Activated T-cell treated with anti-CD3 and anti-CD28 coated beads for 24 hours (primary cell): Measurements from ENCODE around the gene HTT.

Source experiments
- DNase-seq: peaks from one replicate; pipeline ENCODE4 v3.0.0-alpha.2; 2020; ENCODE audit warnings: low read depth

The HTT gene

DNA sequence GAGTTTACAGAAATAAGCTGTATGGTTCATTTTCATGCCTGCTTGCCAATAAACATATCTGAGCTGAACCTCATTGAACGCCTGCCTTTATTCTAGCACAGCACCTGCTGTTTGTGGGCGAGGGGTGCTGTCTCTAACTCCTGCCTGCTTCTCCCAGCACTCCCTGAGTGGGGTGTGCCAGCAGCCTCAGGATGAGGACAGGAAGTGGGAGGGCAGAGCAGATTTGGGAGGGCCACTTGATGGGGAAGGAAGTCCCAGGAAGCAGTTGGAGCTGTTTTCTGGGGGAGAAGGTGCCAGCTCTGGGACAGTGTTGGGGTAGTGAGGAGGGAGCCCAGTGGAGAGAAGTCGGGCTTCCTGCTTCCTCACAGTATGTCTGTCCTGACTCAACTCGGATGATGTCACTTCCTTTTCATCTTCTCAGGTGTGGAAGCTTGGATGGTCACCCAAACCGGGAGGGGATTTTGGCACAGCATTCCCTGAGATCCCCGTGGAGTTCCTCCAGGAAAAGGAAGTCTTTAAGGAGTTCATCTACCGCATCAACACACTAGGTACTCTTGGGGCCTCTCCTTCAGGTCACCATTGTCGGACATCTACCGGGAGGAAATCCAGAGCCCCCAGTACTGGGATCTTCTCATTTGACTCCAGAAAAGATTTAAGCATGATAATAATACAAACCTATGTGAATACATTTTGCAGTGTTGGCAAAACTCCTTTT lies 145.4 kb downstream of the HTT start:
- DNase-seq = no peak

- no peak for DNase-seq
Observed at GRCh38 chr4:3220476-3221183, 146.1 kb downstream of the HTT start.

DNA sequence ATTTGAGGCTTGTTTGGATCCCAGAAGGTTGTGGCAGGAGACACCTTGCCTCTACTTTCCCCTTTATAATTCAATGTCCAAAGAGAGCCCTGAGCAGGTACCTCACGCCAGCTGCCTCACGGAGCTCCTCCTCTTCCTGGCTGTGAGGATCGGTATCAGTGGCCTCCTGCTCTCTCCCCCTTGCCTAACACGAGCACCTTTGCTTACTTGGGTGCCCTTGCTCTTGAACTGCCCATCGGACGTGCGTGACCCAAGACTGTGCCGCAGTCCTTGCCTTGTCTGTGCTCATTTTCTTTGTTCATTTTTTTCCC lies 146.7 kb downstream of the HTT start:
- no peak for DNase-seq

GRCh38 chr4:3221996-3222395 lies 147.5 kb downstream of the HTT start:
- no peak for DNase-seq

GRCh38 chr4:3223346-3223745 lies 148.9 kb downstream of the HTT start:
- DNase-seq = no peak

- DNase-seq = no peak
Observed at GRCh38 chr4:3223956-3224748, 149.7 kb downstream of the HTT start.

DNA sequence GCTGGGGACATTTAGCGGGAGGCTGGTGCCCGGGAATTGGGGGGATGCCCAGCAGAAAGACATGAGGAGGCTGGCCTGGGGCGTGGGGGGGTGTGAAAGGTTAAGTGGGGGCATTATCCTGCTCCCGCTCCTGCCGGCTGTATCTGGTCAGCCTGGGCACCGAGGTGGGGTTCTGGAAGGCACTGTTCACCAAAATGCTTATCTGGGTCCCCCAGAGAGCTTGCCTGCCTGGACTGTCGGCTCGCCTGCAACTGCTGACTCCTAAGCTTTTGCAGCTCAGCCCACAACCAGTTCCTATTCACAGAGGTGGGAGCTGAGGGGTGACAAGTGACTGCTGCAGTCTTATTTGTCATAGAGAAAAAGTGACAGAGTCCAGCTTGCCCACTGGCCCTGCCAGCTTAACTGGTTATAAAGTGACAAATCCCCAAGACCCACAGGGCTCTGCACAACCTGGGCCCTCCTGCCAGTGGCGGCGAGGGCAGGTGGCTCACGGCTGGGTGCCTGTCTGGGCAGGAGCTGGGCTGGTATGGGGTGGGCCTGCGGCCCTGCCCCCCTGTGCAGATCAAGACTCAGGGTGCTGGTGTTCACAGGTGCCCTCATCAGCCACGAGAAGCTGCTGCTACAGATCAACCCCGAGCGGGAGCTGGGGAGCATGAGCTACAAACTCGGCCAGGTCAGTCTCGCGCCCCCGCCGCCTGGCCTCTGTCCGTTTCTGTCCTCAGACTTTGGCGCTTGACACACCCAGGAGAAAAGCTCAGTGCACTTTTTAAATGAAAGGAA lies 150.8 kb downstream of the HTT start:
- DNase-seq = no peak

- no peak for DNase-seq
Observed at GRCh38 chr4:3225936-3226335, 151.5 kb downstream of the HTT start.

- no peak for DNase-seq
Observed at GRCh38 chr4:3226467-3226866, 152.0 kb downstream of the HTT start.

GRCh38 chr4:3226944-3227343 lies 152.5 kb downstream of the HTT start:
- DNase-seq = no peak

DNA sequence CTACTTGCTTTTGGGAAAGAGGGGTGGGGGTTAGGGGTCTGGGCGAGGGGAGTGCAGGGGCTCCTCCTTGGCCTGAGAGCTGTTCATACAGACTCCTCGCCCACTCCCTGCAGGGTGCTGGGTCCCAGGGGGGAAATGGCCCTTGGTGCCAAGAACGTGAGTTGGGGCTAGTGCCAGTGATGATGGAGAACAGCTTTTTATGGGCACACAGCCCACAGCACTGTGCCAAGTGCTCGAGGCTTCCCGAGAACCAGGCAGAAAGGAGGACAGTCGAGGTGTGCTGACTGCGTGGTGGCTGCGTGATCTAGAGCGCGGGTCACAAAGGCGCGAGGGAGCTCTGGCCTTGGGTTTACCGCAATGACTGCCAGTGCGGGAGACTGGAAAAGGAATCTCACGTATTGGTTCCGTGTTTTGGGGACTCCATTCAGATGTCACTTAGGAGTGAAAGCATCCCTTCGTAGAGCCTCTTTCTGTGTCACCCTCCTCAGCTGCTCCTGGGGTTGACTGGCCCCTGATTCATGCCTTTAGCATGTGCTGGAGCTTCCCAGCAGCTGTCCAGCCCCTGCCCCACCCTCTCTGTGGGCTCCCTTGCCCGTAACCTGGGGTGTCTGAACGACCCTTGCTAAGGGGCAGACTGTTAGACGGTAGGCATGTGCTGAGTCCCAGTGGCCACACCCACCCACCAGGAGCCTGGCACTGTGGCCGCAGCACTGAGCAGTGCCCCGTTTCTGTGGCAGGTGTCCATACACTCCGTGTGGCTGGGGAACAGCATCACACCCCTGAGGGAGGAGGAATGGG lies 153.6 kb downstream of the HTT start:
- DNase-seq = no peak

GRCh38 chr4:3228881-3229280 lies 154.4 kb downstream of the HTT start:
- DNase-seq = no peak

DNA sequence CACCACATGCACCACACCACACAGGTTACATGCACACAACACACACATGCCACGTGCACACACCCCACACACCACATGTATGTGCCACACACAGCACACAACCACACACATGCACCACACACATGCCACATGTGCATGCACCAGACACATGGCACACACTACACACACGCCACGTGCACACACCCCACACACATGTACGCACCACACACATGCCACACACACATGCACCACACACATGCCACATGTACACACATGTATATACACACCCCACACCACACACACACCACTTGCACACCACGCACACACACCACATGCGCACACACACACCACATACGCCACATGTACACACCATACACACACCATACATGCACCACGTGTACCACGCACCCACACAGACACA lies 154.8 kb downstream of the HTT start:
- DNase-seq = no peak

DNA sequence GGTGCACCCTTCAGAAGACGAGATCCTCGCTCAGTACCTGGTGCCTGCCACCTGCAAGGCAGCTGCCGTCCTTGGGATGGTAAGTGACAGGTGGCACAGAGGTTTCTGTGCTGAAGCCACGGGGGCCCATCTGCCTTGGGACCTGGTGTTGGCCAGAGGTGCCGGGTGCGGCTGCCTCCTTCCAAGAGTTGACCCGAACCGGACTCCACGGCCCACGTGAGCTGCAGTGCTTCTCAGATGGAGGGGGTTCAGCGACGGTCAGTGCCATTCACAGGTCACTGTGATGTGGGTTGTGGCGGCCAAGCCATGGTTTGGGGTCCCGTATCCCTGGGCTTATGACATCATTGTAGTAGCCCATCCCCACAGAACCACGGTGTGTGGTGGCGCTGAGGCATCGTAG lies 155.5 kb downstream of the HTT start:
- DNase-seq = no peak

GRCh38 chr4:3231471-3231870 lies 157.0 kb downstream of the HTT start:
- DNase-seq = no peak

- DNase-seq = no peak
Observed at GRCh38 chr4:3232001-3232400, 157.5 kb downstream of the HTT start.

DNA sequence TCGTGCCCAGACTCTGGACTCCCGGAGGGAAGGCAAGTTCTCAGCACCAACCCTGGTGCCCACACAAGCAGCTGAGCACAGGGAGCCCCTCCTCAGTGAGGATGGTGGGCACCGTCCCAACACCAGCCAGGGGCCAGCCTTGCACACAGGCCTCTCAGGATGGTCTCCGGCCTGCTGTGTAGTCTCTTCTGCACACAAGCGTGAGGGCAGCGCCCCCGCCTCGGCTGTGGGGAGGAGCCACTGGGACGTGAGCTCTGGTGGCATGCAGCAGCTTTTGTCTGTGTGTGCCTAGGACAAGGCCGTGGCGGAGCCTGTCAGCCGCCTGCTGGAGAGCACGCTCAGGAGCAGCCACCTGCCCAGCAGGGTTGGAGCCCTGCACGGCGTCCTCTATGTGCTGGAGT lies 158.4 kb downstream of the HTT start:
- DNase-seq = no peak

DNA sequence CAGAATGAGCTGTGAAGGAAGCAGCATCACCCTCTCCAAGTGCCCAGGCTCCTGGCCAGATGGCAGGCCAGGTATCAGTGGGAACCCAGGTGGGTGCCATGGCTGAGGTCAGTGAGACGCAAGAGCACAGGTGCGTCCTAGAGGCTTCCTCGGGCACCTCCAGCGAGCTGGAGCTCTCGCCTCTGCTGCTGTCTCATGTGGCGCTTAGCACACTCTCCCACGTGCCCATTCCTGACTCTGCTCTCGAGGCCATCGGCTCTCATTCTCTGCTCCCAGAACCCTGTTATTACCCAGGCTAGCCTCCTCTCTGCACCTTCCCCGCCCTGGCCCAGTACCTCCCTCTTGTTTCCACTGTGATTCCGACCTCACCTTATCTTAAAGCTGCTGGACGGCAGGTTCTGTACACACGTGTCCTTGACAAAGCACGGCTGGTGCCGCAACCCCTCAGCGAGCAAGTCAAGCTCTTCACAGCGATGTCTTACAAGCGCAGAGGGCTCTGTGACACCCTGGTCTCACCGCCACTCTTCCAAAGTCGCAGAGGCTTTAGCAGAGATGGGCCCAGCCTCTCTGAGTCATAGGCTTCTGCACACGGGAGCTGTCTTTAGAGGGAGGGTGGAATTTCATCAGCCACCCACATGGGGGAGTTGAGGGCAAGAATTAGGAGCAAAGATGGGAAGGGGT lies 159.1 kb downstream of the HTT start:
- no peak for DNase-seq

DNA sequence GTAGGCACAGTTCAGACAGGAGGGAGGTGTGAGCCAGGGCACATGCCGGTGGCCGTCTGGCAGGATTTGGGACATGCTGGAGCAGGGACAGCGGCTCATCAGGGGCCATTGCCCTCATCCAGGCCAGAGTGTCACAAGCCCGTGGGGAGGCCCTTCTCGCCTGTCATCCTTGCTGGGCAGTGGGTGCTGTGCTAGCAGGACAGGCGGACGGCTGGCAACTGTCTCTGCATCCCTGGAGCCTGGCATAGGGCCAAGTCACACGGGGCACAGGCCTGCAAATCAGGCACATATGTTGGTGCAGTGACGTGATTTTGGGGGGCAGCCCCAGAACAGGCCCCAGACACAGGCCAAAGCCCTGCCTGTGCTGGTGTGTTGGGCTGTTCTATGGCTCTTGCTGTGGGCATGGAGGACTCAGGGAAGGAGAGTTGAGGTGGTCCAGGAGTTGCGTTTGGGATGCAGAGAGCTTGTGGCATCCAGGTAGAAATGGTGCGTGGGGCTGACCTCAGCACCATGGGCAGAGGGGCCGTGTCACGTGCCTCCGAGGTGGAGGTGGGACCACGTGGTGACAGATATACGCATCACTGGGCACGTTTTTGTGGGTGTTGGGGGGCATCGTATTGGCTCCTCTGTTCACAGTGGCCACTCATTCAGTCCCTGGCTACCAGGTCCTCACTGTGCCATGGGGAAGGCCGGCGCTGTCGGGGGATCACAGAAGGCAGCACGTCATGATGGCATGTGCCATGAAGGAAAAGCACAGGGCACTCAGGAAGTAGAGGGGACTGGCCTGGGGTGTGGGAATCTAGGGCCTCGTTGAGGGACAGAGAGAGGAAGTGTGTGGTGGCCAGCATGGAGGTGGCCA lies 159.9 kb downstream of the HTT start:
- no peak for DNase-seq

DNA sequence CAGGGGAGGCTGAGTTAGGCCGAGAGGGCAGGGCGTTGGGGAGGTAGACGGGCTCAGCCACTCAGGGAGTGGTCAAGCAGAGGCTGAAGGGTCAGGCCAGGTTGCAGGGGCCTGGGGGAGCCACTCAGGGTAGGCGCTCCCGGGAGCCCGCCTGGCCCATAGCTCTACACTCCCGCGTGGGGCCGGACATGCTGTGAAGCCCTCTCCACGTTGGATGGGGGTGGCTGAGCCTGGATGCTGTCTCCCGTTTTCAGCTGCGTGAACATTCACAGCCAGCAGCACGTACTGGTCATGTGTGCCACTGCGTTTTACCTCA lies 160.5 kb downstream of the HTT start:
- DNase-seq = no peak
